Colonic mucosa (tissue), 4 donors: Measurements from ENCODE around the gene TBCE. TPM values are rescaled to one million over a fixed set of nuclear protein-coding genes. Genes with fewer than 3 reads are reported as not detected.
A peak's percentile ranks its signal among the peaks of the same experiment; 100 is the strongest.

Experiments
- DNase-seq: peaks from one replicate; pipeline ENCODE4 v3.0.0-alpha.2; 2020
- H3K27ac ChIP-seq: fragments of 200-600 bp; one replicate; pipeline ENCODE4 v1.8.0; 2021
- H3K27me3 ChIP-seq: fragments of 200-600 bp; one replicate; pipeline ENCODE4 v1.8.0; 2021
- H3K36me3 ChIP-seq: fragments of 200-600 bp; one replicate; pipeline ENCODE4 v1.8.0; 2021
- H3K4me1 ChIP-seq: fragments of 200-600 bp; one replicate; pipeline ENCODE4 v1.8.0; 2021; ENCODE audit warnings: mild to moderate bottlenecking
- H3K4me3 ChIP-seq: fragments of 200-600 bp; one replicate; pipeline ENCODE4 v1.8.0; 2021
- H3K9ac ChIP-seq, 2 donors: one replicate each; pipeline ENCODE4 v1.7.0; 2013; ENCODE audit warnings: control low read depth in 2 of 2, low read depth in 2 of 2, low read length in 2 of 2
- H3K9me3 ChIP-seq: fragments of 200-600 bp; one replicate; pipeline ENCODE4 v1.8.0; 2021
- intact Hi-C: fragments of 100-400 bp; cut with DNase I; formaldehyde crosslinking; loops from one replicate; pipeline ENCODE4 v1.14.1; 2022
- total RNA-seq, 2 donors: library from RNA; stranded (reverse); fragmentation: NEBNext Ultra II Directional in 1 of 2; extraction: Animal tissue kit (Norgen Biotek cat#: 25700) in 1 of 2; gene quantifications; one replicate each; pipeline ENCODE4 v1.2.1, GENCODE V29; 2021
- TF ChIP-seq, protein P1 (sequence below): fragments of 200-600 bp; IDR thresholded peaks from one replicate; pipeline ENCODE4 v1.8.0; 2022; ENCODE audit warnings: antibody characterized with exemption, mild to moderate bottlenecking
- donor health status: healthy.
- donor health status: DM: no; HTN: no; CAD: no.
- donor health status: DM: no; HTN: no; CAD: no.

The TBCE gene
- total RNA-seq, 2 donors from 2014 or later, result 12.6 to 22.7 TPM

DNA sequence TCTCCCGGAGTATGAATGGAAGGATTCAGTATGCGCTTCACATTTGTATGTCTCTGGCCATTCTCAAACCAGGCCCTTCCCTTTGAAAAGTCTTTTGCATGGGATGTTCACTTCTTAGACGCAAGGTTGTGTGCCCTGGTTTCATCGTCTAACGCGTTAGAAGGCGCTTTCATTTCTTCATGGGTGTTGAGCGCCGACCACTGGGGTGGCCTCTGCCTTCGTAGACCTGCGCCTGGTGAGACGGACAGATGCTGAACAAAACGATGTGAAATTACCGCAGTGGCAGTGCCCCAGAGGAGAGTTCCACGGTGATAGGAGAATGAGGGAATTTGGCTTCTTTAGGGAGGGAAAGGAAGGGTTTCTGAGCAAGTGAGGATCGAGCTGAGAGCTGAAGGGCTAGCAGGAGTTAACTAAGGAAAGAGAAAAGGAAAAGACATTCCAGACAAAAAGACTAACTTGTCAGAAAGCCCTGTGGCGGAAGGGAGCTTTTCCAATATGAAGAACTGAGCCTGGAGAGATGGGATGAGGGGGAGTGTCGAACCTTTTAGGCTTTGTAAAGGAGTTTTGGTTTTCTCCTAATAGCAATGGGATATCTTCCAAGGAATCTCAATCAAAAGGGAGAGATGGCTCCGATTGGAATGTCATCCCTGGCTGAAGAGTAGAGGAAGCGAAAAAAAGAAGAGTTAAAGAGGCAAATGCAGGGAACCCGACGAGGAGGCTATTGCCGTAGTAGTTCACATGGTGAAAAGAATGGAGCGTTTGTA, 37.9 kb upstream of the TBCE start:
- intact Hi-C loops, result no loop called here
- TF ChIP-seq, protein P1, sequence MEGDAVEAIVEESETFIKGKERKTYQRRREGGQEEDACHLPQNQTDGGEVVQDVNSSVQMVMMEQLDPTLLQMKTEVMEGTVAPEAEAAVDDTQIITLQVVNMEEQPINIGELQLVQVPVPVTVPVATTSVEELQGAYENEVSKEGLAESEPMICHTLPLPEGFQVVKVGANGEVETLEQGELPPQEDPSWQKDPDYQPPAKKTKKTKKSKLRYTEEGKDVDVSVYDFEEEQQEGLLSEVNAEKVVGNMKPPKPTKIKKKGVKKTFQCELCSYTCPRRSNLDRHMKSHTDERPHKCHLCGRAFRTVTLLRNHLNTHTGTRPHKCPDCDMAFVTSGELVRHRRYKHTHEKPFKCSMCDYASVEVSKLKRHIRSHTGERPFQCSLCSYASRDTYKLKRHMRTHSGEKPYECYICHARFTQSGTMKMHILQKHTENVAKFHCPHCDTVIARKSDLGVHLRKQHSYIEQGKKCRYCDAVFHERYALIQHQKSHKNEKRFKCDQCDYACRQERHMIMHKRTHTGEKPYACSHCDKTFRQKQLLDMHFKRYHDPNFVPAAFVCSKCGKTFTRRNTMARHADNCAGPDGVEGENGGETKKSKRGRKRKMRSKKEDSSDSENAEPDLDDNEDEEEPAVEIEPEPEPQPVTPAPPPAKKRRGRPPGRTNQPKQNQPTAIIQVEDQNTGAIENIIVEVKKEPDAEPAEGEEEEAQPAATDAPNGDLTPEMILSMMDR, result no peak
- H3K4me1 ChIP-seq, result peaks cover 5% of the 10 kb centered on the region
- no peaks in the 10 kb centered on the region for H3K36me3 ChIP-seq
- peak overlapping the region; percentile 67 for H3K4me3 ChIP-seq
- peak overlapping the region; percentile 75 to 92 for H3K9ac ChIP-seq
- peak; percentile 42 for DNase-seq
- H3K27ac ChIP-seq, result peak overlapping the region; percentile 99
- no peaks in the 10 kb centered on the region for H3K9me3 ChIP-seq
- H3K27me3 ChIP-seq, result no peaks in the 10 kb centered on the region

DNA sequence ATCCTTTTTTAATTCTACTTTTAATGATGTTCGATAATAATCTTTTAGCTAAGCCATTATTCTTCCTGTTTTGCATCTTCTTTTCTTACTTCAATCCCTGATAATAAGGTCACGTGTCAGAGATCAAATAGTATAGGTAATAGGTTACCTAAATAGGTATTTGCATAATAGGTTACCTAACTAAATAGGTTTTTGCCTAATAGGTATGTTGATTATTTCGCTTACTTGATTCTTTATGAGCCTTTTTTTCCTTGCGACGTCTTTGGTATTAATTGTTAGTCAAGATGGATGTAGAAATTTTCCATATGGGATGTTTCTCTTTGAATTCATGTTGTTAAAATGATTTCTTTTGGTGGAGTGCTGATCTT, 36.3 kb upstream of the TBCE start:
- no peak overlapping the region for H3K4me3 ChIP-seq
- no peaks in the 10 kb centered on the region for H3K9me3 ChIP-seq
- DNase-seq, result no peak
- peak overlapping the region in 1 of 2 donors; percentile 40 for H3K9ac ChIP-seq
- H3K4me1 ChIP-seq, result no peaks in the 10 kb centered on the region
- H3K27ac ChIP-seq, result no peak overlapping the region
- H3K36me3 ChIP-seq, result peaks cover 2% of the 10 kb centered on the region
- intact Hi-C loops, result no loop called here
- TF ChIP-seq, protein P1, result no peak
- H3K27me3 ChIP-seq, result no peaks in the 10 kb centered on the region

DNA sequence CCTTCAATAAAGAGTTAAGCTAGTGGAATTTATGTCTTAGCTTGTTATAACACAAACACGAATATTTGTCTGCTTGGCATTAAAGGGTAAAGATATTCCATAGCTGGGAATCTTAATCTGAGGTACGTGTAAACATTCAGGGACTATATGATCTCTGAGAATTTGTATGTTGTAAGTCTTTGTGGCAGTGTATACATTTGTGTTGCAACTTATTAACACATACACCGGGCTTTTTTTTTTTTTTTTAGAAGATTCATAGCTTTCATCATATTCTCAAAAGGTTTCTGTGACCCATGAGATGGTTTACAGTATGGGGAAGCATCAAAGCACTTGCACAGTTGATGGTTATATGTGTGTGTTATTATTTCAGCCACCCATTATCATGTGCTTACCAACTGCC, 35.8 kb upstream of the TBCE start:
- H3K9ac ChIP-seq, result no peak overlapping the region
- H3K4me3 ChIP-seq, result no peak overlapping the region
- intact Hi-C loops, result no loop called here
- no peaks in the 10 kb centered on the region for H3K27me3 ChIP-seq
- no peaks in the 10 kb centered on the region for H3K9me3 ChIP-seq
- no peaks in the 10 kb centered on the region for H3K4me1 ChIP-seq
- TF ChIP-seq, protein P1, result no peak
- H3K27ac ChIP-seq, result no peak overlapping the region
- H3K36me3 ChIP-seq, result peaks cover 7% of the 10 kb centered on the region
- no peak for DNase-seq

DNA sequence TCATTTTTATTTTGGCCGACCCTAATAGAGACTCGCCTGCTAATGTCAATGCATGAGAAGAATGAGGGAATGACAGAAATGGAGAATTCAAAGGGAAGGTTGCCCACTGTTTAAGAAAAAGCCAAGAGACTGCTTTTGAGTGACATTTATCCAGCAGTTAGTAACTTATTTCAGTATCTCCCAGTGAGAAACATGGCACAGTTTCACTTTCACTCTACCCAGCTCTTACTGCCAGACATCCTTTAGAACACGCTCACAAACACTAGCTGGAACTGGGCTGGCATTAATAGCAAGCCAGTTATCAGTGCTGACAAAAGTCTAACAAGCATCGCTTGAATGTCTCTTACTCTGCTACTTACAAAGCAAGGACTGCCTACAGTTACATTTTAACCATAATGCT, 30.3 kb upstream of the TBCE start:
- no peak for DNase-seq
- H3K9me3 ChIP-seq, result no peaks in the 10 kb centered on the region
- TF ChIP-seq, protein P1, result no peak
- intact Hi-C loops, result no loop called here
- H3K4me3 ChIP-seq, result no peak overlapping the region
- no peaks in the 10 kb centered on the region for H3K27me3 ChIP-seq
- no peak overlapping the region for H3K9ac ChIP-seq
- no peaks in the 10 kb centered on the region for H3K4me1 ChIP-seq
- no peak overlapping the region for H3K27ac ChIP-seq
- peaks cover 7% of the 10 kb centered on the region for H3K36me3 ChIP-seq

DNA sequence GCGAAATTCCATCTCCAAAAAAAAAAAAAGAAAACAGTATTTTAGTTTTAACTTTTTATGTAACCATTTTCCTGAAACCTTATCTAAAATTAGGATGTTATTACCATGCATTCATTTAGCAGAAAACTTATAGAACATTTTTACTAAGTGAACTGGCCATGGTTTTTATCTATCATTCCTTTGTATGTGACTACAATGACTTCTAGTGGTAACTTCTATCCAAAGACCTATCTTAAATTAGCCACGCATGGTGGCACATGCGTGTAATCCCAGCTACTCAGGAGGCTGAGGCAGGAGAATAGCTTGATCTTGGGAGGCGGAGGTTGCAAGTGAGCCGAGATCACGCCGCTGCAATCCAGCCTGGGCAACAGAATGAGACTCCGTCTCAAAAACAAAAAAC, 27.5 kb upstream of the TBCE start:
- no peaks in the 10 kb centered on the region for H3K9me3 ChIP-seq
- no peaks in the 10 kb centered on the region for H3K4me1 ChIP-seq
- no peak overlapping the region for H3K4me3 ChIP-seq
- no peak for DNase-seq
- H3K27me3 ChIP-seq, result no peaks in the 10 kb centered on the region
- H3K27ac ChIP-seq, result no peak overlapping the region
- intact Hi-C loops, result no loop called here
- TF ChIP-seq, protein P1, result no peak
- H3K36me3 ChIP-seq, result peaks cover 7% of the 10 kb centered on the region
- H3K9ac ChIP-seq, result no peak overlapping the region
